HepG2 (cell line): ENCODE results near the gene CPOX. TPM values are rescaled to one million over a fixed set of nuclear protein-coding genes. Genes with fewer than 3 reads are reported as not detected.

ENCODE experiments used
- ATAC-seq: fragments of 200-7000 bp; cut with Tn5 transposase; 3 replicates; pipeline ENCODE4 v1.9.1; 2020; ENCODE audit warnings: mild to moderate bottlenecking, moderate library complexity
- BruUV-seq: library from RNA; stranded (reverse); fragments of 400-500 nt; replicated peaks from 2 replicates; lab custom pipeline; 2021; lab: Mats Ljungman, UMichigan
- CTCF ChIA-PET: fragments of 300-600 bp; formaldehyde crosslinking; extraction: SDS; loops from one replicate; lab custom pipeline; 2021; ENCODE audit warnings: low total read pairs, inconsistent platforms, low intra/inter-chr PET ratio; lab: Yijun Ruan, JAX
- POLR2A ChIA-PET: fragments of 350-600 bp; sonication (Branson Sonifier 250); formaldehyde crosslinking; loops from one replicate; lab custom pipeline; 2020; ENCODE audit warnings: antibody characterized with exemption, inconsistent platforms; lab: Yijun Ruan, JAX
- DNase-seq: peaks from one replicate; pipeline ENCODE4 v3.0.0-alpha.2; 2015; ENCODE audit warnings: low spot score
- FAIRE-seq: peaks from 3 replicates; lab custom pipeline; 2011; peaks lifted over from hg19 to GRCh38; lab: Jason Lieb, UNC
- H2AFZ ChIP-seq: one replicate; pipeline ENCODE4 v1.6.1; 2011; ENCODE audit warnings: low read length, inconsistent platforms
- H3K27ac ChIP-seq: fragments of 300-600 bp; 3 replicates; pipeline ENCODE4 v1.8.0; 2011; ENCODE audit warnings: mixed run types, mild to moderate bottlenecking, mixed read lengths, low read length, inconsistent platforms; ENCODE audit not compliant: insufficient read depth; ENCODE audit errors: extremely low read length
- H3K27me3 ChIP-seq, 2 experiments: fragments of 200-600 bp in 1 of 2; 2 replicates in 1 of 2; 3 replicates in 1 of 2; pipeline versions ENCODE4 v1.6.0 to v1.8.0; 2011; ENCODE audit warnings: low read length in 2 of 2, mild to moderate bottlenecking in 2 of 2, moderate library complexity in 2 of 2, inconsistent platforms in 1 of 2; ENCODE audit not compliant: insufficient read depth in 2 of 2, control insufficient read depth in 1 of 2
- H3K36me3 ChIP-seq, 2 experiments: fragments of 200-600 bp in 1 of 2; replicated peaks in 1 of 2; 2 replicates in 1 of 2; 3 replicates in 1 of 2; pipeline versions ENCODE4 v1.5.1 to v1.8.0; 2011; ENCODE audit warnings: low read length in 2 of 2, inconsistent platforms in 1 of 2; ENCODE audit not compliant: insufficient read depth in 2 of 2, control insufficient read depth in 1 of 2
- H3K4me1 ChIP-seq: 2 replicates; pipeline ENCODE4 v1.5.1; 2012; ENCODE audit warnings: low read length, inconsistent platforms; ENCODE audit not compliant: insufficient read depth
- H3K4me2 ChIP-seq: 2 replicates; pipeline ENCODE4 v1.6.0; 2011; ENCODE audit warnings: low read depth, low read length, inconsistent platforms
- H3K4me3 ChIP-seq, 3 experiments: fragments of 200-600 bp in 1 of 3; sonication (generic), shearing (Covaris generic) in 1 of 3; replicated peaks in 1 of 3; 2 replicates each; pipeline ENCODE4 v1.5.1; 2011 to 2016; ENCODE audit warnings: low read length in 3 of 3, inconsistent platforms in 2 of 3, low read depth in 2 of 3, mild to moderate bottlenecking in 2 of 3, control low read depth in 1 of 3, mixed read lengths in 1 of 3; ENCODE audit not compliant: insufficient read depth in 1 of 3
- H3K79me2 ChIP-seq: one replicate; pipeline ENCODE4 v1.6.1; 2011; ENCODE audit warnings: low read length, inconsistent platforms; ENCODE audit not compliant: insufficient read depth
- H3K9ac ChIP-seq: 2 replicates; pipeline ENCODE4 v1.6.0; 2011; ENCODE audit warnings: mild to moderate bottlenecking, low read depth, low read length, inconsistent platforms; ENCODE audit not compliant: insufficient read depth
- H3K9me3 ChIP-seq: 2 replicates; pipeline ENCODE4 v1.5.1; 2012; ENCODE audit warnings: mild to moderate bottlenecking, low read length
- H4K20me1 ChIP-seq: 2 replicates; pipeline ENCODE4 v1.6.0; 2011; ENCODE audit warnings: inconsistent platforms, mild to moderate bottlenecking, low read length, moderate library complexity; ENCODE audit not compliant: insufficient read depth
- DBP ChIP-seq: sonication (generic); formaldehyde crosslinking; IDR thresholded peaks from 2 replicates; pipeline ENCODE4 v1.4.0; 2020; ENCODE audit warnings: missing genetic modification reagents; ENCODE audit errors: not compliant biosample characterization
- MED8 ChIP-seq: sonication (generic); formaldehyde crosslinking; IDR thresholded peaks from 2 replicates; pipeline ENCODE4 v1.8.1; 2023; ENCODE audit warnings: mild to moderate bottlenecking, missing genetic modification reagents; ENCODE audit not compliant: insufficient replicate concordance
- MIER3 ChIP-seq: IDR thresholded peaks from 2 replicates; pipeline ENCODE4 v1.6.1; 2016; ENCODE audit warnings: missing compliant biosample characterization, borderline replicate concordance
- SOX5 ChIP-seq: IDR thresholded peaks from 2 replicates; pipeline ENCODE4 v1.6.1; 2016; ENCODE audit warnings: borderline replicate concordance
- ZFYVE20 ChIP-seq: sonication (generic); formaldehyde crosslinking; IDR thresholded peaks from 2 replicates; pipeline ENCODE4 v1.8.0; 2023; ENCODE audit warnings: low read depth, mild to moderate bottlenecking, moderate library complexity, missing genetic modification reagents, borderline replicate concordance
- ZNF556 ChIP-seq: sonication (generic); formaldehyde crosslinking; IDR thresholded peaks from 2 replicates; pipeline ENCODE4 v1.4.0; 2020; ENCODE audit warnings: mild to moderate bottlenecking, missing genetic modification reagents, borderline replicate concordance
- ZNF577 ChIP-seq: sonication (generic); formaldehyde crosslinking; IDR thresholded peaks from 2 replicates; pipeline ENCODE4 v1.4.0; 2020; ENCODE audit warnings: mild to moderate bottlenecking, low read depth, missing genetic modification reagents, borderline replicate concordance
- ZSCAN25 ChIP-seq: sonication (generic); formaldehyde crosslinking; IDR thresholded peaks from 2 replicates; pipeline ENCODE4 v1.8.0; 2022; ENCODE audit warnings: mild to moderate bottlenecking, missing genetic modification reagents
- WGBS: methylation state at CpG from one replicate; pipeline ENCODE4 v1.1.6; 2017; ENCODE audit warnings: low lambda C conversion rate; 5-methylcytosine and 5-hydroxymethylcytosine counted together
- in situ Hi-C: cut with HindIII; loops from 2 replicates; pipeline ENCODE4 v1.10.0; 2017; ENCODE audit warnings: low pct_unique_long_range_greater_than_20kb; ENCODE audit not compliant: extremely low pct_ligation_motif_present
- intact Hi-C: fragments of 100-400 bp; cut with micrococcal nuclease; formaldehyde crosslinking; loops from one replicate; pipeline ENCODE4 v1.10.0; 2022; ENCODE audit not compliant: unreplicated experiment
- polyA plus RNA-seq, 8 experiments: library from polyadenylated mRNA; depleted of rRNA in 3 of 8; stranded (reverse) in 7 of 8; unstranded in 1 of 8; fragments of >200 nt; fragmentation: Illumina TruSeq in 4 of 8; extraction: Trizol in 4 of 8; gene quantifications; 2 replicates each; pipeline versions ENCODE4 v1.2.1 to v1.2.3, GENCODE V29; 2011 to 2016; ENCODE audit warnings: low read depth in 4 of 8, missing spikeins in 1 of 8, mixed read lengths in 1 of 8; ENCODE audit not compliant: insufficient read depth in 1 of 8
- total RNA-seq, 5 experiments: library from RNA; depleted of rRNA; stranded (reverse); fragments of >200 nt; fragmentation: Illumina TruSeq; extraction: Trizol; gene quantifications; 2 replicates each; pipeline ENCODE4 v1.2.3, GENCODE V29; 2016; ENCODE audit warnings: low read depth in 1 of 5
- TF ChIP-seq, protein P1 (sequence below): IDR thresholded peaks from 2 replicates; pipeline ENCODE4 v1.6.1; 2018; ENCODE audit warnings: missing genetic modification reagents, mild to moderate bottlenecking, missing compliant biosample characterization

CPOX gene
- total and polyA plus RNA-seq, 2 of the 13 experiments (the other 11 are each of a cell fraction or from before 2014, with no cell fraction given), result 34.2 to 37.2 TPM

DNA sequence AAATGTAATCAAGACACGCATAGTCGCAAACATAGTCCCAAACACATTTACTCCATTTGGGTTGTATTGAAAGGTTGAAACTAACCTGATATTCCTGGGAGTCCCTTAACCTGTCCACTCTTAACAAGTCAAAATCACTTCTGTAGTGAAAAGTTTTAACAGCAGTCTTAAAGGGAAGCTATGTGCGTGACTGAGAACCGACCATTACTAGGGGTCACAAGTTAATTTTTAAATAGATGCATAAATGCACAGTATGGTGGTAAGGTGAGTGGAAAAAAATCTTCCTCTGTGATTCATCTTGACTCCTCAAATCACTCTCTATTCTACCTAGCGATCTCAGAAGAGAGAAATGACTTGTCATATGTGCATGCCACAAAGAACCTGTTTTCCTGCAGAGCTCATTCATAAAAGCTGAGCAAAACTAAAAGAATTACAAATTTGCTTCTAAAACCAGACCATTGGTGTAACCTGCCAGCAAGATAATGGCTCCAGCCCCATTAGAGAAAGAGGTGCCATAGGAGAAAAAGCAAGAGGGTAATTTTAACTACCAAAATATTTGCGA, 56.9 kb downstream of the CPOX start (continued):
- TF ChIP-seq DBP (no peak), ZNF556 (no peak)

DNA sequence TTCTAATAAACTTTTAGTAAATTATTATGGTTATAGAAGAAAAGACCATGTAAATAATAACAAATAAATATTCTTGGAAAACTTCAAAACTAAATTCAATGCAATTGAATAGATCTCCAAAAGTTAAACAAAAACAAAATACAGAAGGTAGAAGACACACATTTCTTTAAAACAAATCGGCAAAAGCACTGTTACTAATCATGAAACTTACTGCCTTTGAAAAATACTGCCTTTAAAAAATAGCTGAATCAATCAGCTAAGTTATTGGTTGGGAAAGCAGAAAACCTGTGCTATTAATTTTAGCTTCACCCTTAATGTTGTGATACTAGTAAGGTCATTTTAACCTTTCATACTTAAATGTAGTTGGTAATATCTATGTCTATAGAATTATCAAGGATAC, 58.7 kb downstream of the CPOX start:
- no peak for TF ChIP-seq ZFYVE20 (CRISPR knock-in tag)
- no peak for TF ChIP-seq SOX5
- no peak for TF ChIP-seq MED8
- TF ChIP-seq ZSCAN25 (CRISPR knock-in tag), result no peak
- TF ChIP-seq MIER3 (CRISPR knock-in tag), result no peak
- TF ChIP-seq, protein P1, sequence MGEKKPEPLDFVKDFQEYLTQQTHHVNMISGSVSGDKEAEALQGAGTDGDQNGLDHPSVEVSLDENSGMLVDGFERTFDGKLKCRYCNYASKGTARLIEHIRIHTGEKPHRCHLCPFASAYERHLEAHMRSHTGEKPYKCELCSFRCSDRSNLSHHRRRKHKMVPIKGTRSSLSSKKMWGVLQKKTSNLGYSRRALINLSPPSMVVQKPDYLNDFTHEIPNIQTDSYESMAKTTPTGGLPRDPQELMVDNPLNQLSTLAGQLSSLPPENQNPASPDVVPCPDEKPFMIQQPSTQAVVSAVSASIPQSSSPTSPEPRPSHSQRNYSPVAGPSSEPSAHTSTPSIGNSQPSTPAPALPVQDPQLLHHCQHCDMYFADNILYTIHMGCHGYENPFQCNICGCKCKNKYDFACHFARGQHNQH, result no peak
- no peak for TF ChIP-seq ZNF577 (CRISPR knock-in tag)
- intact Hi-C loops (no loop called here), in situ Hi-C loops (no loop called here)
- Histone ChIP-seq H3K79me2 (no peaks in the 10 kb centered on the region), H3K4me2 (no peak overlapping the region), H3K9ac (no peak overlapping the region), H3K27me3 (0 out of 5 replicates have a peak, but pooled peaks cover 0 to 4% of the 10 kb centered on the region in 2 experiments), H4K20me1 (no peaks in the 10 kb centered on the region), H3K9me3 (no peaks in the 10 kb centered on the region), H3K36me3 (no peaks in the 10 kb centered on the region), H3K4me3 (no peak overlapping the region), H3K27ac (no peak overlapping the region), H3K4me1 (no peaks in the 10 kb centered on the region), H2AFZ (no peak overlapping the region)
- ATAC-seq (no peak), DNase-seq (no peak), FAIRE-seq (no peak)
- ChIA-PET POLR2A (no interaction called here), CTCF (no interaction called here)
- WGBS, result 5% methylated on average over 1 of the region's 1 CpG
- BruUV-seq, result no TSS peak
